Brain pericyte (primary cell): ENCODE results near the gene ITGB3.
"Not testable (repeated sequence)": the region's sequence is repeated elsewhere in the genome, so short reads cannot be mapped to it uniquely, and the experiment has no call there.

Source experiments
- DNase-seq: peaks from one replicate; pipeline ENCODE4 v3.0.0-alpha.2; 2012; ENCODE audit warnings: low read depth, low spot score

ITGB3 gene

DNA sequence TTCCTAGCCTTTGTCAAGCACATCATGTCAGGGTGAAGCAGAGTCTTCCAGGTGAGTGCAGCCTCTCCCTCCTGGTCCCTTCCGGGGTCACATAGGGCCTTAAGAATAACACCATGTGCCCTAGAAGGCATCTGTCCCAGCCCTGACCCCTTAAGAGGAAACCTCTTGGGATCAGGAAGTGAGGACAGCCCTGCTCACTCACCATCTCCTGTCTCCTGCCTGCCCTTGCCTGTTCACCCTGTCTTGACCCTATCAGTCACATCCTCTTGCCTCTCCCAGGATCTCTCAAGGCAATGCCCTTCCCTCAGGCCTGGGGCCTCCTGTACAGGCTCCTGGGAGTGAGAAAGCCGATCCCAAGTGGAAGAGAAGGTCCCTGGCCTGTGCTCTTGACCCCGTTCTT lies 30.6 kb upstream of the ITGB3 start:
- DNase-seq = no peak

DNA sequence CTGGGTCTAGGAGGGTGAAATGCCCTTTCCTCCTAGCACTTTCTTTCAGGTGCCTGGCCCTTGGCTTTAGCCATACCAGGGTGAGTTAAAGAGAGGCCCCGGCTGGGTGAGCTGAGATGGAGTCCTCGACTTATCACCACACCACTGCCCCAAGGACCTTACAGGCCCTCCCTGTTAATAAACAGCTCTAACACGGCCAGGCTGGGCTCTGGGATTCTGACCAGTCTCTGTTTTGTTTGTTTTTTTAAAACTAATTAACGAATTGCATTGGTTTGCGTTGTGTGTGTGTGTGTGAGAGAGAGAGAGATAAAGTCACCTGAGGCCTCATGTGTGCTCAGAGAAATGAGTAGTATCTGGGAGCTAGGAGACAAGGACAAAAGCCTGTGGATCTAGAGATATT lies 30.2 kb upstream of the ITGB3 start:
- DNase-seq = no peak

DNA sequence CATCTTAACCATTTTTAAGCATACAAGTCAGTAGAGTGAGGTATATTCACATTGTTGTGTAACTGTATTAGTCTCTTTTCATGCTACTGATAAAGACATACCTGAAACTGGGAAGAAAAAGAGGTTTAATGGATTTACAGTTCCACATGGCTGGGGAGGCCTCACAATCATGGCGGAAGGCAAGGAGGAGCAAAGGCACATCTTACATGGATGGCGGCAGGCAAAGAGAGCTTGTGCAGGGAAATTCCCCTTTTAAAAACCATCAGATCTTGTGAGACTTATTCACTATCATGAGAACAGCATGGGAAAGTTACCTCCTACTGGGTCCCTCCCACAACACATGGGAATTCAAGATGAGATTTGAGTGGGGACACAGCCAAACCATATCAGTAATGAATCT lies 29.6 kb upstream of the ITGB3 start:
- DNase-seq = not testable (repeated sequence)

DNA sequence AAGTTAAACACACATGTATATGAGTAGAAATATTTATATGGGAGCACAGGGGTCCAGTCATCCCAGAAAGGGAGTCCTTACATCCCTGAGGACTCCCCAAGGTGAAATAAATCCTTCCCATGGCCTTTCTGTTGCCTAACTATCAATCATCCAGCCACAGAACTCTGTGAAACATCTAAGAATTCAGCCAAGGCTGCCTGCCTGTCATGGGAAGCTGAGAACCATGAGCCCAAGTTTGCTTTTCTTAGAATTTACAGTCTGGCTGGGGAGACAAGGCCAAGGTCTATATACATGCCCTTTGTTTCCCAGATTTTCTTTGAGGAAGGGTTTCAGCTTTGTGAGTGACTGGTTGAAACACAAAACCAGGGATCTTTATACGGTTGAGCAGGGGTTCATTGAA lies 28.7 kb upstream of the ITGB3 start:
- no peak for DNase-seq

DNA sequence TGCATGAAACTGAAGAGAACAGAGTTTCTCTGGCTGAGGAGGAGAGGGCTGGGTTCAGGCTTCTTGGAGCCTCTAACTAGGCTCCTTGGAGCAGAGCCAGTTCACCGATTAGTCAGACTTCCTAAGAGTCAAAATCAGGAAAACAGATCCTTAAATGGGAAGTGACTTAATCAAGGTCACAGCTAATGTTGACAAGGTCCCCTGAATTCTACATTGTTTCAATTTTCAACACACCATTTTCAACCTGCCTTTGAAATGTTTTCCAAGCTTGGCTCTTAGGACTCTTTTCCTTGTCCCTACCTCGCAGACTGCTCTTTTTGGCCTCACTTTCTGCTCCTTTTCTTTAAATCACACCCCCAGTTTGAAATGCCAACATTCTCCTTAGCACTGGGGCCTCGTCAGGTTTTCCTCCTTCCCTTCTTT lies 28.2 kb upstream of the ITGB3 start:
- DNase-seq = no peak

DNA sequence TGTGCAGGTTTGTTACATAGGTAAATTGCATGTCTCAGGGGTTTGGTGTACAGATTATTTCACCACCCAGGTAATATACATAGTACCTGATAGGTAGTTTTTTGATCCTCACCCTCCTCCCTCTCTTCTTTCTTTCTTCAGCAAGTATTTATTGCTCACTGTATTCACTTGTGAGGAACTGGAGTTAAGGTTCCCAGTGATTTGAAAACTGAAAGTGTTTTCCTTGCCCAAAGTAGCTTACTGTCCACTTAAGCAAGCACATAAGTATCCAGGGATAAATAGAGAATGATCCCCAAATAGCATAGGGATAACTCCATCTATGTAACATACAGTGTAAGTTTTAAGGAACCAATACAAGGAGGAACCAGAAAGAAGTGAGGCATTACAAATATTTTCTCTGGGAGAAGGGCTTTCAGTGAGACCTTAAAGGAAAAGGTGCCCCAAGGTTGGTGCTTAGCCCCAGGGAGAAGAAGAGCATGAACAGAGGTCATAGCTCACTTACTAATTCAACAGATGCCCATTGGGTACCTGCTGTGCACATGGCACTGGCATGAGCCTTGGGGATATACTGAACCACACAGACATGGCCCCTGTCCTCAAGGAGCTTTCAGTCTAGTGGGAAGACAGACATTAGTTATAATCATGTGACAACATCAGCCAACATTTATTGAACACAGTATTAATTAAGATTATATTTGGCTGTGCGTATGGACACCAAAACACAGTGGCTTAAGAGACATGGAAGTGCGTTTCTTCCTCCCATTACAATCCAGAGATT lies 27.5 kb upstream of the ITGB3 start:
- DNase-seq = no peak

DNA sequence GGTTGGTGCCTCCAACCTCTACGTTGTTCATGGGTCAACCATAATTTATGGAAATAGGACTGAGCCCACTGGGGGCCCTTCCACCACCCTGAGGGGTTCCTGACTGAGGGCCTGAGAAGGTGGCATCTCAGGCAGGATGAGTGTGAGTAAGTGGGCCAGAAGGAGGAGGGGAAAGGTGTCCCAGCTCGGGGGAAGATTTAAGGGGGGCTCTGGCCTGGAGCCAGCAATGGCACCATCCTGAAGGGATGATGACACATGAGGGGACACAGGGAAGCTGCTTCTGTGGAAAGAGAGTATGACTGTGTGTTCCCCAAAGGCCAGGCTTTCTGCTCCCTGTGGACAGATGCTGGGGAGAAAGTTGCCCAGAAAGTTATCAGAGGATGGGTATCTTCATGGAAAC lies 25.8 kb upstream of the ITGB3 start:
- no peak for DNase-seq

DNA sequence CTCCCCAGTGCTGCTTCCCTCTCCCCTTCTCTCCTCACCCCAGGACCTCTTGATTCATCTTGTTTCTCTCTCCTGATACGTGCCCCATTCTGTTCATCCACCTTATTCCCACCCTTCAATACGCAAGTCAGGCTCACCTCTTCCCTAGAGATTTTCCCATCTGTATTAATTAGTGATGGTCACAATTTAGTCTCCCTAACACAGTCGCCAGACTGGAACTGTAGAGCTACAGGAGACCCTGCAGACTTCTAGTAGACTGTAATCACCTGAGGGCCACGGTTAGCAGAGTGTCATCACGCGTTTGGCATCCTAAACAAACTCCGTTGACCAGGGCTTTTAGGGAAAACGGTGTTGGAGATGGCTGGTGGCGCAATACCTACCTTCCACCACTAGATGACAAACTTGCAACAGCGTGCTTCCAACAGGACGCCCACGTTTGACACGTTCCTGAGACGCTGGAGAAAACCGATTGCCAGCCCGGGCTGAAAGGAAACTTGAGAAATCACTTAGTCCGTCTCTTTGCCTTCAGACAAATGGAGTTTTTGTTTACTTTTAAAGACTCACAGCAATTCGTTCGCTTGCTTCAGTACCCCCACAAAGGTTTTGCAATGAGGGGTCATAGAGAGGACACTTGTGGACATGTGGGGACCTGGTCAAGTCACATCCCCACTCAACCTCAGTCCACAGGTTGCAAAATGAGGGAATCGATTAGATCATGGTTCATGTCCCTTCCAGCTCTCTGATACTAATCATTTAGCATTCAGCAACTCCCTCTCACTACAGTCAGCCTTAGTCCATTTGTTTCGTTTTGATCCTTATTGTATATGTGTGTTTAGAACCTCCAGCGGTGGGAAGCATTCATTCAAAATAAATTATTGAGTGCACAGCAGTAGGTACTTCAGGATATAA lies 23.8 kb upstream of the ITGB3 start:
- peak; percentile 78 for DNase-seq

DNA sequence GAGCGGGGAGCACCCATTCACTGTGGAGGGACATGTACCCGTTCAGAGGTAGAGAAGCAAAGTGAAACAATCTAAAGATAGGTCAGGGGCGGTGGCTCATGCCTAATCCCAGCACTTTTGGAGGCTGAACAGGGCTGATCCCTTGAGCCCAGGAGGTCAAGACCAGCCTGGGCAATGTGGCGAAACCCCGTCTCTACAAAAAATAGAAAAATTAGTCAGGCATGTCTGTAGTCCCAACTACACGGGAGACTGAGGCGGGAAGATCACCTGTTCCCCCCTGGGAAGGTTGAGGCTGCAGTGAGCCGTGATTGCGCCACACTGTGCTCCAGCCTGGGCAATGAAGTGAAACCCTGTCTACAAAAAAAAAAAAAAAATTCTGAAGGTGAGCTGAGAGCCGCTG lies 22.8 kb upstream of the ITGB3 start:
- DNase-seq = no peak

DNA sequence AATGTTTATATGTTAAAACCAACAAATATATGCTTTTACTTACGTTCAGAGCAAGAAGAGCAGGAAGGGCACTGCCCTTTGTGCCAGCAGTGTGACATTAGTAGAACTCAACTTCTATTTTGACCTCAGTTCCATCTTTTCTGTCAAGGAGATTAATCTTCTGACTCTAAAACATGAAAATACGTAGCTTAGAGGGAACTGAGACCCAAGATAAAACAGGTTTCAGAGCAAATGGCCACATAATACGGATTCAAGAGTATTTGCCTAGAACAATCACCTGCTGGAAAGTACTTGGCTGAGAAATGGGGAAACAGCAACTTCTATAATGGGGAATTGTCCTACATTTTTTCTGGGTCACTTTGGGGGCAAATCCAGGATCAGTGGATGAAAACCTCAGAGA lies 22.3 kb upstream of the ITGB3 start:
- no peak for DNase-seq

DNA sequence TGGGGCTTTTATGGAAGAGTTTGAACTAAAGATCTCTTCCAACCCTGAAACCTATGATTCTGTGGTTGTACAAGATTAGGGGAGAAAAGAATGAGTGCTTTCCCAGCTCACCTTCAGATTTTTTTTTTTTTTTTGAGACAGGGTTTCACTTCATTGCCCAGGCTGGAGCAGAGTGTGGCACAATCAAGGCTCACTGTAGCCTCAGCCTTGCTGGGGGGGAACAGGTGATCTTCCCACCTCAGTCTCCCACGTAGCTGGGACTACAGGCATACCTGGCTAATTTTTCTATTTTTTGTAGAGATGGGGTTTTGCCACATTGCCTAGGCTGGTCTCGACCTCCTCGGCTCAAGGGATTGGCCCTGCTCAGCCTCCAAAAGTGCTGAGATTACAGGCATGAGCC lies 21.8 kb upstream of the ITGB3 start:
- no peak for DNase-seq

DNA sequence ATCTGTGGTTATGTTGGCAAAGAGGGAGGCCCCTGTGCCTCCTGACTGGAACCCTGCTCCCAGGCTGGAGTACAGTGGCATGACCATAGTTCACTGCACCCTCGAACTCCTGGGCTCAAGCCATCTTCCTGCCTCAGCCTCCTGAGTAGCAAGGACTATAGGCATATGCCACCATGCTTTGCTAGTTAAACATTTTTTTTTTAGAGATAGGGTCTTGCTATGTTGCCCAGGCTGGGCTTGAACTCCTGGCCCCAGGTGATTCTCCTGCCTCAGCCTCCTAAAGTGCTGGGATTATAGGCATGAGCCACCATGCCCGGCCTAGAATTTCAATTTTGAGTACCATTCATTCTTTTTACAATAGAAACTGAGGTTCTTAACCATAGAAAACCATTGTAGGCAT lies 21.2 kb upstream of the ITGB3 start:
- DNase-seq = no peak

DNA sequence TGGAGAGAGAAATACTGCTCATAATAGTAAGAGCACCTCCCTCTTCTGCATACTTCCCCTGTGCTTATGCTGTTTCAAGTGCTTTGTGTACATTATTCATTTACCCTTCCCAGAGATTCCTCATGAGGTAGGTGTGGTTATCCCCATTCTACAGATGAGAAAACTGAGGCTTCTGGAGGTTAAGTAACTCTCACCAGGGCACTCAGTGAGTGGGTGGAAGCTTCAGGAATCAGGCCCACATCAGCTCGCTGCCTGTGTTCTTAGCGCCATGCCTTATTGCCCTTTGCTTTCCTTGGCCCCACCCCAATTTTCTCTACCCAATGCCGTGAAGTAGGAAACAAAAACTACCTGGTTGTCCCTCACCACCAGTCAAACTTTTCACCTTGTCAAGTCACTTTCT lies 18.1 kb upstream of the ITGB3 start:
- no peak for DNase-seq

DNA sequence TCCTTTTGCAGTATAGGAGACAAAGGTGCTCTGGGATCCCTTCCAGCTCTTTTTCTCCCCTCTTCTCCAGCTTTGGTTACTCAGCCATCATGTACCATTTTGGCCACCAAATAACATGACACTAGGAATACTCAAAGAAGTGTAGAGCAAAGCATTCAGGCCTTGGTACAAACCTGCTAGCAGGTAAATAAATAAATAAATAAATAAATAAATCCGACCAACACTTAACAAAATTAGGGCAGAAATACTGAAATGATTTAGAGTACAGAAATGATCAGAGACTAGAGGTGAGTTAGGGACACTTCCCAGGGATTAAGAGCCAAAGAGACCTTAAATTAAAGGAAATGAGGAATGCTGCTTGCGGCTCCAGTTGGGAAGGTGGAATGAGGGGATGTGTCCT lies 17.7 kb upstream of the ITGB3 start:
- DNase-seq = no peak

DNA sequence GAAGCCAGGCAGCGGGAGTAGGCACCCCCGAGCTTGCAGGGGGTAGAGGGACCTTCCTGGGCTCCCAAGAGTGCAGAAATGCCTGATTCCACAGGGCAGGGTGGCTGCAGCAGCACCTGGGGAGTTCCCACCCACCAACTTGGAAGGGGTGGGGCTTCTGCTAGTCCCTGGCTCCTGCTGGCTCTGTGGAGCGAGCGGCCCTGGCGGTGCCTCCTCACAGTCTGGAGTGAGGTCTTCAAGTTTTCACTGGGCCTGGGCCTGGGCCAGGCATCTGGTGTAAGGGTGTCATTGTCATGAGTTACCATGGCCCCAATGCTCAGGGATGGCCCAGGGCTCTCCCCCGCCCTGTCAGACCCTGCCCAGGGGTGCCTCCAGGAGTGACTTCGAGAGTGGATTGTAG lies 15.8 kb upstream of the ITGB3 start:
- no peak for DNase-seq

DNA sequence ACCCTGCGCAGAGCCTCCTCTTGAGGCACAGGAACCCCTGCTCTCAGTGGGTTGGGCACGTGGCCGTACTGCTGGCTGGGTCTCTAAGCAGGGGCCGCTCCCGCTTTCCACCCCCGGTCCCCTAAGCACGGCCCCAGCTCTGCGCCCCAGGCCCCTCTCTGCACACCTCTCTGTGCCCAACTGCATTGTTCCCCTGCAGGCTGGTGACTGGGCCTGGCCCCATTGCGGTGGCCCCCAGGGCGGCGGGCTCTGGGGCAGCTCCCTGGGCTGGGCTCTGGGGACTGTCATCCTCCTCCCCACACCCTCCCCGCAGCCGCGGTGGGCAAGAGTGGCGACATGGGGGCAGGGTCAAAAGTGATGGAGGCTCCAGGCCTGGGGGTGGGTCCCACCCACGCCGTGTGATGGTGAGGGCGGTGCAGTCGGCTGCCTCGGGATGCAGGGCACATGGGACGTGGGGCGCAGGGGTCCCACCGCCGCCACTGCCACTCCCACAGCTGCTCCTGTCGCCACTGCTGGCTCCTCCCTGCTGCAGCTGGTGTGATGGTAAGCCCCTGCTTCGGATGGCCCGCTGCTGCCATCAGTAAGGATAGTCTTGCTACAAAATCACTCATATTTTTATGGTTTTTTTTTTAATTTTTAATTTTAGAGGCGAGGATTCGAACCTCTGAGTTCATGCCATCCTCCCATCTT lies 15.2 kb upstream of the ITGB3 start:
- DNase-seq = no peak

DNA sequence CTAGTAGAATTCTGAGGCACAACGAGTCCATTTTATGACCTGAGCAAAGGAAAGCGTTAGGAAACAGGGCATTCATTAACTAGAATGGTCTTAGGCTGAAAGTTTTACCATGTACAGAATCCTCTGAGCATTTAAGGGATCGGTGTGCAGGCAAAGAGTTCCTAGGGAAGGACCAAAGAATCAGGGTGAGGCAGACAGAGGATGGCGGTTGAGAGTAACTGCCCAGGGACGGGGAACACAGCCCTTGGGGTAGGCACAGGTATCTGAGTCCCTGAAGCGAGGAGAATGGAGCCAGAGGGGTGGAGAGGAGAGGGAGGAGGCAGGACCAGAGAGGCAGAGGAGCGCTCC lies 14.0 kb upstream of the ITGB3 start:
- DNase-seq = no peak

DNA sequence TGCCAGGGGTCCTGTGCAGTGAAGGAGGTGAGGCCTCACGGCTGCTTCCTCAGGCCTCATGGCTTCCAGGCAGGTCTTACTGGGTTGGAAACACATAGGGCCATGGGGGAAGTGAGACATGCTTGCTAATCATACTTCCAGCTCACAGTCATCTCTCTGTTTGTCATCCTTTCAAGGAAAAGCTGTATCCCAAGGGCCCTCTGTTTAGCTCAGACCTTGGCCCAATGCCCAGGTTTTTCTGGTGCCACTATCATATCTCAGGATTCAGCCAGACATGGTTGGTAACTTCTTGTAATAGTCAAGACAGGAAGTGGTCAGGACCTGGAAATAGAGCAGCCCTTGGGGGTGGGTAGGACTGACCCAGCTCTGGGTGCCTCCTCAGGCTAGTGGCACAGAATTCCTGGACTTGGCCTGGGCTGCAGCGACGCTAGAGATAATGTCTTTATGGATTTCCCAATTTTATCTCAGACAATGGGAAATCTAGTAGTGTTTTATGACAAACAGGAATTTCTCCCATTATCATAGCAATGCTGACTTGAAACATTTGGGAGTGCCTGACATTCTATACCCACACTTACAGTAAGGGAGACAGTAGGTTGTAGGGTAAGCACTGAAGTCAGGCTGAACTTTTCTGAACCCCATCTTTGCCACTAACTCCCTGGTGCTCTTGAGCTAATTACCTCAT lies 13.5 kb upstream of the ITGB3 start:
- peak; percentile 65 for DNase-seq

DNA sequence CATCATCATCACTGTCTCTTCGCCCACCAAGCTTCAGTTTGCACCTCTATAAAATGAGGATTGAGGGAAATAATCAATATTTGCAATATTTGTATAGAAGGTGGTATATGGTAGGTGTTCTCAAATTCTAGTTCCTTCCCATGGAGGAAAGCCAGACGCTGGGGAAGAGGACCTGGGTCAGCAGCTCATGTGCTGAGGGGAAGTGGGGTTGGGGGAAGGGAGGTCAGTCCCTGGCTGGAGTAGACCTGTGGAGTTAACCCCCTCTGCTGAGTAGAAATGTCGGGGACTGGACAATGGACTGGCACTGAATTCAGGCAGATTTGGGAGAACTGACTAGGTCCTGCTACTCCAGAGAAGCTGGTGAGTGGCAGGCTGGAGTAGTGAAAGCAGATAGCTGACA lies 12.8 kb upstream of the ITGB3 start:
- DNase-seq = no peak

DNA sequence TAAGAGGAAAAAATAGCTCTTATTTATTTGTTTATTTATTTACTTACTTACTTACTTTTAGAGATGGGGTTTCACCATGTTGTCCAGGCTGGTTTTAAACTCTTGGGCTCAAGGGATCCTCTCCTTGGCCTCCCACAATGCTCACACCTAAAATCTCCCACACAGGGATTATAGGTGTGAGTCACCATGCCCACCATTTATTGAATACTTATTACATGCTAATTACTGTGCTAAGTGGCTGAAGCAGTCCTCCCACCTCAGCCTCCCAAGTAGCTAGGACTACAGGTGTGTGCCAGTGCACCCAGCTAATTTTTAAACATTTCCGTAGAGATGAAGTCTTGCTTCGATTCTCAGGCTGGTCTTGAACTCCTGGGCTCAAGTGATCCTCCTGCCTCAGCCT lies 11.0 kb upstream of the ITGB3 start:
- no peak for DNase-seq

DNA sequence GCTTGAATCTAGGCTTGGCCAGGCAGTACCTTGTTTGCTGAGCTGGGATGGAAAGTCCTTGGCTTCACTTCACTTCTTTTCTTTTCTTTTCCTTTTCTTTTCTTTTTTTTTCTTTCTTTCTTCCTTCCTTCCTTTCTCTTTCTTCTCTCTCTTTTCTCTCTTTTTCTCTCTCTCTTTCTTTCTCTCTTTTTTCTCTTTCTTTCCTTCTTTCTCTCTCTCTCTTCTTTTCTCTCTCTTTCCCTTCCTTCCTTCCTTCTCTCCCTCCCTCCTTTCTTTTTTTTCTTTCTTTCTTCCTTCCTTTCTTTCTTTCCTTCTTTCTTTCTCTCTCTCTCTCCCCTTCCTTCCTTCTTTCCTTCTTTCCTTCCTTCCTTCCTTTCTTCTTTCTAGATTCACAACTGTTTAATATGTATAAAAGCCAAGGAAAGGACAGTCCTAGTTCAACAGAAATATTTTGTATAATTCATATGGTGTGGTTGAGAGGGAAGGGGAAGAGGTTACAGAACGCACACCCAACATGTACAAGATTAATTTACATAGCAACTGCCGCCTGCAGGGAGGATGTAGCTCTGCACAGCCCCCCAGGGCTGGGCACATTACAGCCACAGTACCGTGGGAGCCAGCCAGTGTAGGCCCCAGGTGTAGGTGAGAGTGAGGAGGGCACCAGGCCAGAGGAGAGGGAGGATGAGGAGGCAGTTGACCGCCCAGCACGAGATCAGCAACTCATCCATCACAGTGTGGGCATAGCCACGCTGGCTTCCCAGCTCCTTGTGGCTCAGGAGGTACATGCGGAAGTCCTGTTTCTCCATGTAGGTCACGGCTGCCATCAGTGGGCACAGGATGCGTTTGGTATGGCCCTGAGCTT lies 9.7 kb upstream of the ITGB3 start:
- DNase-seq = no peak
